K562 (cell line): Measurements from ENCODE around the gene TNFAIP8L2. TPM values are rescaled to one million over a fixed set of nuclear protein-coding genes. Genes with fewer than 3 reads are reported as not detected.

ENCODE experiments used
- ARID2 ChIP-seq: fragments of 450-650 bp; IDR thresholded peaks from 2 replicates; pipeline ENCODE4 v1.6.1; 2017; ENCODE audit warnings: antibody characterized with exemption, mild to moderate bottlenecking
- BCL6 ChIP-seq: fragments of 250-450 bp; sonication (Bioruptor Pico); IDR thresholded peaks from 2 replicates; pipeline ENCODE4 v1.4.0; 2020
- BRF2 ChIP-seq: IDR thresholded peaks from 3 replicates; pipeline ENCODE4 v1.6.1; 2011; ENCODE audit warnings: borderline replicate concordance, mild to moderate bottlenecking; ENCODE audit not compliant: insufficient read length, insufficient read depth
- EGR1 ChIP-seq: fragments of 450-650 bp; conservative IDR thresholded peaks from 2 replicates; pipeline ENCODE4 v1.6.1; 2017; ENCODE audit warnings: mild to moderate bottlenecking
- FOXM1 ChIP-seq, 2 experiments: fragments of 450-650 bp in 1 of 2; sonication (generic) in 1 of 2; formaldehyde crosslinking in 1 of 2; IDR thresholded peaks; 2 replicates each; pipeline versions ENCODE4 v1.6.1 to v1.9.0; 2017 to 2022; ENCODE audit warnings: low read depth in 2 of 2, mild to moderate bottlenecking in 2 of 2, missing genetic modification reagents in 1 of 2, moderate library complexity in 1 of 2
- FOXP4 ChIP-seq: sonication (generic); formaldehyde crosslinking; IDR thresholded peaks from 2 replicates; pipeline ENCODE4 v1.8.0; 2022; ENCODE audit warnings: mild to moderate bottlenecking, missing genetic modification reagents, borderline replicate concordance
- HES1 ChIP-seq: fragments of 450-650 bp; IDR thresholded peaks from 2 replicates; pipeline ENCODE4 v1.6.1; 2016; ENCODE audit warnings: low read depth, mild to moderate bottlenecking, moderate library complexity
- HMG20B ChIP-seq: fragments of 250-450 bp; sonication (Bioruptor Pico); IDR thresholded peaks from 2 replicates; pipeline ENCODE4 v1.5.0; 2021; ENCODE audit warnings: mild to moderate bottlenecking
- HMGN3 ChIP-seq: IDR thresholded peaks from 2 replicates; pipeline ENCODE4 v1.6.1; 2011; ENCODE audit warnings: borderline replicate concordance, low read depth, mild to moderate bottlenecking, mixed read lengths, low read length; ENCODE audit not compliant: insufficient read length; ENCODE audit errors: extremely low read depth
- KHSRP ChIP-seq: fragments of 450-650 bp; IDR thresholded peaks from 2 replicates; pipeline ENCODE4 v1.6.1; 2017
- KLF16 ChIP-seq: IDR thresholded peaks from 2 replicates; pipeline ENCODE4 v1.6.1; 2016; ENCODE audit warnings: antibody characterized with exemption
- PHB2 ChIP-seq: fragments of 450-650 bp; IDR thresholded peaks from 2 replicates; pipeline ENCODE4 v1.6.1; 2017; ENCODE audit warnings: low read depth
- PML ChIP-seq: IDR thresholded peaks from 2 replicates; pipeline ENCODE4 v1.6.1; 2012; ENCODE audit warnings: low read length, inconsistent platforms
- PREB ChIP-seq: sonication (generic); formaldehyde crosslinking; IDR thresholded peaks from 2 replicates; pipeline ENCODE4 v1.8.1; 2023; ENCODE audit warnings: mild to moderate bottlenecking, missing genetic modification reagents
- PTBP1 ChIP-seq: fragments of 200-400 bp; formaldehyde crosslinking; IDR thresholded peaks from 2 replicates; pipeline ENCODE4 v1.6.1; 2017; ENCODE audit warnings: low read depth, low read length
- RBBP5 ChIP-seq: fragments of 200-600 bp; sonication (generic); IDR thresholded peaks from 2 replicates; pipeline ENCODE4 v1.6.1; 2012; ENCODE audit warnings: borderline replicate concordance, mild to moderate bottlenecking, low read length, control low read depth, inconsistent platforms; ENCODE audit not compliant: insufficient read depth, poor library complexity, severe bottlenecking
- SMARCB1 ChIP-seq: IDR thresholded peaks from 2 replicates; pipeline ENCODE4 v1.6.1; 2011; ENCODE audit warnings: improper control_type of control experiment, low read depth; ENCODE audit not compliant: insufficient read length
- SMC3 ChIP-seq: conservative IDR thresholded peaks from 2 replicates; pipeline ENCODE4 v1.6.1; 2011; ENCODE audit warnings: low read depth, low read length, improper control_type of control experiment; ENCODE audit not compliant: insufficient read depth
- ZFP30 ChIP-seq: fragments of 250-450 bp; sonication (Bioruptor Pico); IDR thresholded peaks from 2 replicates; pipeline ENCODE4 v1.8.0; 2022; ENCODE audit warnings: moderate library complexity, mild to moderate bottlenecking, inconsistent platforms, borderline replicate concordance
- ZNF280A ChIP-seq: fragments of 450-650 bp; IDR thresholded peaks from 2 replicates; pipeline ENCODE4 v1.6.1; 2018; ENCODE audit warnings: mild to moderate bottlenecking, low read depth; ENCODE audit not compliant: partially characterized antibody
- ZNF75A ChIP-seq: fragments of 450-650 bp; formaldehyde crosslinking; IDR thresholded peaks from 2 replicates; pipeline ENCODE4 v1.4.0; 2020; ENCODE audit warnings: mild to moderate bottlenecking
- polyA plus RNA-seq, 8 experiments: library from polyadenylated mRNA; depleted of rRNA in 4 of 8; stranded (reverse) in 5 of 8; unstranded in 3 of 8; fragments of >200 nt; fragmentation: Nextera tagmentation in 2 of 8; fragmentation: Illumina TruSeq in 1 of 8; extraction: Ambion mirVana in 2 of 8; extraction: Trizol in 1 of 8; gene quantifications; 2 replicates each; pipeline versions ENCODE4 v1.2.1 to v1.2.3, GENCODE V29; 2011 to 2014; ENCODE audit warnings: inconsistent platforms in 1 of 8, missing spikeins in 1 of 8
- total RNA-seq, 7 experiments: library from RNA; depleted of rRNA in 6 of 7; stranded (reverse); fragments of >200 nt in 6 of 7; fragmentation: Illumina TruSeq in 2 of 7; extraction: Trizol in 2 of 7; gene quantifications; 2 replicates each; pipeline versions ENCODE4 v1.2.1 to v1.2.3, GENCODE V29; 2011 to 2021; ENCODE audit warnings: low replicate concordance in 1 of 7

Gene TNFAIP8L2
- total and polyA plus RNA-seq, 9 of the 15 experiments (the other 6 are each of a cell fraction or from before 2014, with no cell fraction given), result 0.05 to 1.7 (median 0.52) TPM

- TF ChIP-seq FOXP4 (CRISPR knock-in tag) (no peak), SMARCB1 (no peak), EGR1 (peak; percentile 55), FOXM1 (IDR thresholded peaks at IDR 0.05; ENCODE audit: low read depth) (no peak), FOXM1 (CRISPR knock-in tag; IDR thresholded peaks at IDR 0.05; ENCODE audit: low read depth) (no peak), PREB (CRISPR knock-in tag) (no peak), HMG20B (no peak), HMGN3 (no peak), BCL6 (no peak), SMC3 (no peak), ZNF280A (no peak), PTBP1 (no peak), PML (peak; percentile 15; the same call in 1 of the 2 replicates), RBBP5 (no peak), BRF2 (no peak), HES1 (no peak), ZFP30 (CRISPR knock-in tag) (no peak), ZNF75A (CRISPR knock-in tag) (no peak), KHSRP (no peak), PHB2 (no peak), KLF16 (no peak), ARID2 (no peak)
These were observed 42.0 kb downstream of the TNFAIP8L2 start, which contains the start of gene PIP5K1A (continued) for GRCh38 chr1:151198254-151199127.
